Liver (tissue), 3 donors: ENCODE results near the gene PRDM5.

Source experiments
- CTCF ChIP-seq: fragments of 150-350 bp; IDR thresholded peaks from 2 replicates; pipeline ENCODE4 v1.5.1; 2017; ENCODE audit warnings: improper control_type of control experiment, low read depth, low read length; ENCODE audit not compliant: missing input control
- FOXA1 ChIP-seq: IDR thresholded peaks from 2 replicates; pipeline ENCODE4 v1.6.1; 2016; ENCODE audit warnings: antibody characterized with exemption
- GABPA ChIP-seq, 2 donors: IDR thresholded peaks in 1 of 2; conservative IDR thresholded peaks in 1 of 2; 2 replicates each; pipeline ENCODE4 v1.6.1; 2016; ENCODE audit warnings: antibody characterized with exemption in 2 of 2, mild to moderate bottlenecking in 1 of 2, moderate library complexity in 1 of 2
- HNF4A ChIP-seq, 2 donors: conservative IDR thresholded peaks; 2 replicates each; pipeline ENCODE4 v1.6.1; 2016; ENCODE audit warnings: antibody characterized with exemption in 2 of 2, mild to moderate bottlenecking in 2 of 2
- MAX ChIP-seq: IDR thresholded peaks from 2 replicates; pipeline ENCODE4 v1.6.1; 2016; ENCODE audit warnings: antibody characterized with exemption
- RAD21 ChIP-seq, 2 donors: IDR thresholded peaks; 2 replicates each; pipeline ENCODE4 v1.6.1; 2016; ENCODE audit warnings: antibody characterized with exemption in 2 of 2, mild to moderate bottlenecking in 2 of 2
- RXRA ChIP-seq, 2 donors: IDR thresholded peaks; 2 replicates each; pipeline ENCODE4 v1.6.1; 2017 to 2018; ENCODE audit warnings: antibody characterized with exemption in 2 of 2, mild to moderate bottlenecking in 1 of 2
- YY1 ChIP-seq: IDR thresholded peaks from 2 replicates; pipeline ENCODE4 v1.6.1; 2016; ENCODE audit warnings: antibody characterized with exemption, mild to moderate bottlenecking
- ZBTB33 ChIP-seq: IDR thresholded peaks from 2 replicates; pipeline ENCODE4 v1.6.1; 2016; ENCODE audit warnings: antibody characterized with exemption
- donor health status: healthy.
- donor health status: healthy.

GRCh38 chr4:120837656-120838055 lies 84.9 kb downstream of the PRDM5 start:
- TF ChIP-seq RXRA (IDR thresholded peaks at IDR 0.05), result no peak
- TF ChIP-seq CTCF, result no peak
- TF ChIP-seq FOXA1, result no peak
- no peak for TF ChIP-seq MAX
- no peak for TF ChIP-seq YY1
- no peak for TF ChIP-seq GABPA (IDR thresholded peaks at IDR 0.05 in 1 of 2, conservative IDR thresholded peaks at IDR 0.05 in 1 of 2)
- no peak for TF ChIP-seq RAD21 (IDR thresholded peaks at IDR 0.05)
- no peak for TF ChIP-seq HNF4A (conservative IDR thresholded peaks at IDR 0.05)
- TF ChIP-seq ZBTB33, result no peak
